HG03575 (cell line): ENCODE data around the gene SELENOO.

Experiments
- ATAC-seq: cut with Tn5 transposase; IDR thresholded peaks from one replicate; pipeline ENCODE4 v1.9.1; 2021; ENCODE audit not compliant: unreplicated experiment, insufficient number of reproducible peaks, low FRiP score; ENCODE audit errors: extremely low read depth

The SELENOO gene

DNA sequence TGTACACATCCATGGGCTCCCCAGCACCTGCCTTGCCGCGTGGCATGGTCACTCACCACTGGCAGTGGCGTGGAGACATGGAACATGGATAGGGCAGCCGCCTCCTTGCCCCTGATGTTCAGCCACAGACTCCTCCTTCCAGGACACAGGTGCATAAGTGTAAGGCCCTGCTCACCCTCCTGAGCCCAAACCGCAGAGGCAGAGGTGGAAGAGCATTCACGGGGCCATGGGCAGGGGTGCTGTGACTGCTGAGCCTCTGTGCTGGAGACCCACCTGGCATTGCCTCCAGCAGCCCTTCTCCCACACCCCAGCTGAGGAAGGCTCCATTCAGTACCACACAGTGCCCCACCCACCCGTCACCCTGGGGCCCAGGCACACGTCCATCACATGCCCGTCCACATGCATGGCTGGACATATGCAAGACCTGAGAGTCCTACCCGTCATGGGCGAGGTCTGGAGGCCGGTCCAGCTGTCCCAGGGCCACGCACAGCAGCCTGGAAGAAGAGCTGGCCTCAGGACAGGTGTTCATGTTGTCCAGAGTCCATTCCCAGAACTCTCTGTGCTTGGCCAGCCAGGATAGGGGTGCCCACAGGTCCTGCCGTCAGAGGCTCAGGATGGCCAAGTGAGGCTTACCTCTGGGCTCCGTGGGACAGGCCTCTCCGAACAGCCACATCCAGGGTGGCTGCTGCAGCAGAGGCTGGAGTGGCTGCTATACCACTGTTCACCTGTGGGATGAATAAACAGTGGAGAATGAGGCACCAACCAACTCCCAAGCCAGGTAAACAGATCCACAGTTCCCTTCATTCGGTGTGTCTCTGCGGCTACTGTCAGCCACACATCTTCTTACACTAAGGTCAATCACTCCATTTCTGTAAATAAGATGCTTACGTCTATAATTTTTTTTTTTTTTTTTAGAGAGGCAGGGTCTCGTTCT, 45.7 kb downstream of the SELENOO start:
- ATAC-seq: no peak

DNA sequence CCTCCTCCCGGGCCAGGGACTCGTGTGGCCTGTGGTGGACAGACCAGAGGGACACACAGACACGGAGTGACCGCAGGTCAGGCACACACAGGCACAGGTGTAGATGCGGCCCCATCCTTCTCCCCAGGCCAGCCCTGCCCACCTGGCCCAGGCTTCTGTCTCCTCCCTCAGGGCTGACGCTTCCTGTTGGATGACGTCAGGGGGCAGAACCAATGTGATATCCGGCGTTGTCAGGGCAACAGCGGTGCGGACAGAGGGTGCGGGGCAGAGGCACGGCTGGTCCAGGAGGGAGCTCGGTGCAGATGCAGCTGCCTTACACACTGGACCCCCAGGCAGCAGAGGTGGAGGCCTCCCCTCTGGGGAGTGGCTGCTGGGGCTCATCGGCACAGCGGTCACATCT, 46.9 kb downstream of the SELENOO start:
- ATAC-seq: no peak

DNA sequence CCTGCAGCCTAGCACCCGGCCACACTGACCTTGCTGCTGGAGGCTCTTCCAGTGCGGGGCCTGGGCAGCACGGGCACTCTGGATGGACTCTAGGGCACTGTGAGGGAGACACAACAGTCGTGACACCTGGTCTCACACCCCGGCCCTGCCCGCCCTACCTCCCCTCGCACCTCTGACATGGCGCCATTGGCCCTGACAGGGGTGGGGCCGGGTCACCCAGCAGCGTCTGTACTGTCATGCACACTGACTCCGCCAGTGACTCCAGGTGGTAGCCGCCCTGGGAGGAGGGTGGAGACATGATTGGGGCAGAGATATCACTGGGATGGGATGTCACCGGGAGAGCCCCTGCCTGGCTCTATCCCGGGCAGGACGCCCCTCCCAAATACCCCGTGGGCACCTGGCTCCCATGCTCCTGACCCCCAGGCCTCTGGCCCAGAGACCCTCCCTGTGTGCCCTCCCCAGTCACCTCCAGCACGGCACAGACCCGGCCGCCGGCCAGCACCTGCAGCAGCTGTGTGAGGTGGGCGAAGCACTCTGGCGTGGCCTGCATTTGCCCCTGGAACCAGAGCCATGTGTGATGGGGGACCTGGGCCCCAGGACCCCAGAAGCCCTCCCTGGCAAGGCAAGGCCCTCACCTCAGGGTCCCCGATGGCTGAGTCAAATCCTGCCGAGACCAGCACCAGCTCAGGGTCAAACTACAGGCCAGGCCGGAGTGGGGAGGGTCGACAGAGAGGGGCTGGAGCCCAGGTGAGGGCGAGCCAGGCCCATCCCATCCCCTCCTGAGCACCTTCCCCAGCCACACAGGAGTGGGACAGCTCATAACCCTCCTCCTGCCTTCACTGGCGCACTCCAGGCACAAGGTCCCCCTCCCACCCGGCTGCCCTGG, 47.6 kb downstream of the SELENOO start:
- no peak for ATAC-seq

DNA sequence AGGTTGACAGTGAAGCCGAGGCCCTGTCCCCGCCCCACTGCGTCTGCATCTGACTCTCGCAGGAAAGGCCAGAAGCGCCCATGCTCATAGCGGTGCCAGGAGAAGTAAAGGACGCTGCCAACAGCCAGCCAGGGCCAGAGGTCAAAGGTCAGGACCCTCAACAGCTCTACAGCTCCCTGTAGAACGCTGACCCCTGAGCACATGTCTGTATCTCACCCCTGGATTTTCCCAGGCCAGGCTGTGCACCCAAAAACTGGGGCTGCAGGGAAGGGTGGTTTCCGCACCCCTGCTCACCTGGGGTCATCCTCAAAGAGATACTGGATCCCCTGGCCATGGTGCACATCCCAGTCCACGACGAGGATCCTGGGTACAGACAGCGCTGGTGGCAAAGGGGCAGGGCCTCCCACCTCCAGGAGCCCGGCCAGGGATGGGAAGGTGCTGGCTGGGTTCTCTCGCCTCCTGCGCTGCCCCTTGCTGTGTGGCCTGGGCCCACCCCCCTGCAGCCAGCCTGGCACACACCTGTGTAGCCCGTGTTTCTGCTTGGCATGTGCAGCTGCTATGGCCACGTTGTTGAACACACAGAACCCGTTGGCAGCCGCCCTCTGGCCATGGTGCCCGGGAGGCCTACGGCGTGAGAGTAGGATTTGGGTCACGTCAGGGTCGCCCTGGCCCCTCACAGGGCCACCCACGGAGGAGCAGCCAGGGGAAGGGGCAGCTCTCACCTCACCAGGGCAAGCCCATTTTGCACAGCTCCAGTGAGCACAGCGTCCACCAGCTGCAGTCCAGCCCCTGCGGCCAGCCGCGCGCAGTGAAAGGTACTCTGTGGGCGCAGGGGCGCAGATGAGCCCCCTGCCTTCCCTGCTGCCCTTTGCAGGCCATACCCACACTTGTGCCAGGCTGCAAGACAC, 48.8 kb downstream of the SELENOO start:
- ATAC-seq: no peak

DNA sequence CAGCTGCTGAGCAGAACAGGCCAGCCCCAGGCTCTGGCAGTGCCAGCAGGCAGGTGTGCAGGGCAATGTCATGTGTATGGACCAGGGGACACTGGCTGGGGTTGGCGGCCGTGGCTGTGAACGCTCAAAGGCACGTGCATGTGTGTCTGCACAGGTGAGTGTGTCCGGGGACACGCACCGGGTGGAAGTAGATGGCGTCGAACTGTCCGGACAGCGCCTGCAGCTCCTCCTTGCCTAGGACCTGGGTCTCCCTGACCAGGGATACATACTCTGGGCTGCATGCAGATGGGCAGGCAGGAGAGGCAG, 49.4 kb downstream of the SELENOO start:
- ATAC-seq: no peak

DNA sequence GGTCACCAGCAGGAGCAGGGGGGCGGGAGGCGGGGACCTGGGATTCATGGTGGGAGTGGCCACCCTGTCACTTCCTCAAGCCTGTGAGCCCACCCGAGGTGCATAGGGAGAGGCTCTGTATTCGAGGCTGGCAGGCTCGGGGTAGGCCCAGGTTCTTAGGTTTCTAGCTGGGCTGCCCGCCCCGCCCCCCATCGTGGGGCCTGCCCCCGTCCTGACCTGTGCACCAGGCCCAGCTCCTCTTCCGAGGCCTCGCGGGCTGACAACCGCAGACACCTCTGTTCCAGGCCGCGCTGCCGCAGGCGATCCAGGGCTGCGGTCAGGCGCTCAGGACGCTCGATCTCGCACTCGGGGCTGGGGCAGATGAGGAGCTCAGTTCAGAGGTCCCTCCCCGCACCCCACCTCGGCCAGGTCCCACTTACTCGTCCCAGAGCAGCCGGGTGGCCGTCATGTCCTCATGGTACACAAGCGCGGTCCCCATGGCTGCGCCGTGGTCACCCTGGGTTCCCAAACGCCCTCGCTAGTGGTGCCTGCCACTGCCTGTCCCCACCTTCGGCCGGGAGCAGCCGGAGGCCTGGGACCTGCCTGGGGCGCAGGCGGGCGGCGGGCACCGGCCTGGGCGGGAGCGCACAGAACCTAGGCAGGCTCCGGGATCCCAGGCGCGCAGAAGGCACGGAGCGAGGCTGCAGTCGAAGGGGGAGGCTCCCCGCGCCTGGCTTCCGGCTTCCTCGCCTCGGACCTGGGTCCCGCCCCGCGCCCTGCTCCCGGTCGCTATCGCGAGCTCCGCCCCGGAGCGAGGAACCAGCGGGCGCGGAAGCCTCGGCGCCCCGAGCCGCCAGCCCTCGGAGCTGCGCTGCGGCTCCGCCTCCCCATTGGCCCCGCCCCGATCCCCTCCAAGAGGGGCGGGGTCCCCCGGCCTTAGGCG, 50.0 kb downstream of the SELENOO start, which contains the start of gene HDAC10:
TSS of gene HDAC10 (minus strand) at position 711 of the 922 bp plus-strand sequence. CDS start at position 478, 233 bp downstream.
- no peak for ATAC-seq

DNA sequence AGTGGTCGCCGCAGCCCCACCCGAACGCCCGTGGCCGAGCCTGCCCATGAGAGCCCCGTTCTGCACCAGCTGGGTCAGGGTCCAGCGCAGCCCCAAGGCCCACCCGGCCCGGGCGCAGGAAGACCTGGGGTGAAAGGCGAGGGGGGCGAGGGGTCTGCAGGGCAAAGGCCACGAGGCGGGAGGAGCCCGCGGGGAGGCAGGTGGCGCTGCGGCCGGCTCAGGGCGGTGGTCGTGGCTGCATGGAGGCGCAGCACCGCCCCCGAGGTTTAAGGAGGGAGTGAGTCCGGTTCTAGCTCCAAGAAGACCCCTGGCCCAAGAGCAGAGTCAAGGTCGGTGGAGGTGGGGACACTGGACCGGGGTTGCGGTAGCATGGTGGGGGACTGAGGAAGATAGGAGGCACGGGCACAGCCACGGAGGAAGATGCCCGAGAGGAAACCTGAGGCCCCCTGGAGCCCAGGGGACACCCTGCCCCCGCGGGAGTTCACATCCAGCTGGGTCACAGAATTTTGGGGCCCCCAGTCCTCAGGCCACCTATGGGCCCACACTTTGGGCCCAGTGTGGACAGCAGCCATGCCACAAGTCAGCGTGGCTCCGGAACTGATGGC, 50.8 kb downstream of the SELENOO start:
- no peak for ATAC-seq

DNA sequence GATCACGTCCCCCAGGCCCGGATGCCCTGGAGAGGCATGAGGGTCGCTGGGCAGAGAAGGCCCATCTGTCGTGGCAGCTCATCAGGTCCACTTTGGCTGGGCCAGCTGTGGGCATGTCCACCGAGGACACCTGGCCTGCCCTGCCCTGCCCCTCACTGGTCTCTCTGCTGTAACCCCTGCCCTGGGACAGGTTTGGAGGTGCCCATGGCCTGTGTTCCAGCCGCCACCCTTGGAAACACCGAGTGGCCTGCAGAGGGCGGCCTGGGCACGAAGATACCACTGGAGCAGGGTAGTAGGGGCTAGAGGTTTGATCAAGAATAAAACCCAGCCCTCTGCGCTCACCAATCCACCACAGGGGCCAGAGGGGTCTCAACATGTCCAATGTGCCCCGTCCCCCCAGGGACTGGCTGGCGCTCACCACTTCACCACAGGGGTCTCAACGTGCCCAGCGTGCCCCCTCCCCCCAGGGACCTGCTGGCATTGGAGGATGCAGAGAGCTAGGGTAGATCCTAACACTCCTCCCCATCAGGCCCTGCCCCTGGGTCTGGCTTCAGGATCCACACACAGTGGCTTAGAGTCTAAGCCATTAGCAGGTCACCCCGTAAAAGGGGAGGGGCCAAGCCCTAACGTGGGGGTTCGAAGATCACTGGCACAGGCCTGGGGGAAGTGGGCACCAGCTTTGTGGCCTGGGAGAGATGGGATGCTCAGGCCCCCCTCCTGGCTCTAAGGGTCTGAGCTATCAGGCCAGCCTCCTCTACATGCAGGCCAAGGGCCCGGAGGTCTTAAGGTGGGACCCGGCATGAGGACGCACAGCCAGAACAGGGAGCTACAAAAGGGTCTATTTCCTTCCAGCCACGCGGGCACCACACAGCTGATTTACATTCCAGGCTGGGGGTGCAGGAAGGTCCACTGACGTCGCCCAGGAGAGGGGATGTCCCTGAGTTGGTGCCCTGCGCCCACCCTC, 51.6 kb downstream of the SELENOO start:
- ATAC-seq: no peak

DNA sequence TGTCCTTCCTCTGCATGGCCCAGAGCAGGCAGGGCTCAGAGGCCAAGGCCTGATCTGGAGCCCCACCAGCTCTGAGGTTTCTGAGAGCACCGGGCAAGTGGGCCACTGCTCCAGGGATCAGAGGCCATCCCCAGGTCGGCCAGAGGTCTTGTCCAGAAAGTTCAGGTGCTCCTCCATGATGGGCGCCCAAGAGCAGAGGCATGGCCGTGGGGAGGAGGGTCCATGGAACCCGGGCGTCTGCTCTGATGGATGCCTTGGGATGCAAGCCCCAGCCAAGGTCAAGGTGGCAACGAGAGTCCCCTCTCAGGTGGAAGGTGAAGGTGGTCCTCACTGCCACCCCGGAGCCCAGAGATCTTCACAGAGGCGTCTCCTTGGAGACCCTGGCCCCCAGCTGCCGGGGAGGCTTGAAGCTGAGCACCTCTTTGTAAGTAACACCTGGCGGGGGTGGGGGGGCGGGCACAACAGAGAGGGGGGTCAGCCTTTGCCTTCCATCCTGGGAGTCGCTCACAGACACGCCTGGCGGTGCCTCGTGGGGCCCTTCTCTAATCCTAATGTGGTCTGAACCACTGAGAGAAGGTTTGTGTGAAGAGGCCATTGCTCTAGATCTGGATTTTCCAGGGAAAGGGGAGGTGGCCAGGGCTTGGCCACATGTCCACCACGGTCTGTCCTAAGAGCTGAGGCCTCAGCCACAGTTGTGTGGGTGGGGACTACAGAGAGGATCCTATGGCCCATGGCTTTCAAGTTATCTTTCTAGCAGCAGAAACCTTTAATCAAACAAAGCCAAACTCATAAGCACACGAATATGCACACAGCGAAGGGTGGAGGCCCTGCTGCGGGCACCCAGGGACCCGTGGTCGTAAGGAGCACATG, 52.5 kb downstream of the SELENOO start:
- no peak for ATAC-seq

DNA sequence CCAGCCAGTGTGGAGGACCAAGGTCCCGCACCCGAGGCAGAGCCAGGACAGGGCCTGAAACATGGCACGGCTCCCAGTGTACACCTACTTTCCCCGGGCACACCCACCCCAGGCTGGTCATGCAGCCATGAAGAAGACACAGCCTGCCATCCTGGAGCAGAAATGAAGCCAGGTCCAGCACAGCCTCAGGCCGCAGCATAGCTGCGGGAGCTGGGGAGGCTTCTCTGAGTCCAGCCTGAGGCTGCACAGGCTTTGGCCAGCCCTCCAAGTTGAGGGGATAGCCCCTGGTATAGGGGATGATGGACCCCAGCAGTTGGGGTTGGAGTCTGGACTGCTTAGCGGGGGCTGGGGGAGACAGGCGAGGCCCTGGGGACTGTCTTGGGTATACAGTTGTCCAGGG, 53.1 kb downstream of the SELENOO start:
- ATAC-seq: no peak

DNA sequence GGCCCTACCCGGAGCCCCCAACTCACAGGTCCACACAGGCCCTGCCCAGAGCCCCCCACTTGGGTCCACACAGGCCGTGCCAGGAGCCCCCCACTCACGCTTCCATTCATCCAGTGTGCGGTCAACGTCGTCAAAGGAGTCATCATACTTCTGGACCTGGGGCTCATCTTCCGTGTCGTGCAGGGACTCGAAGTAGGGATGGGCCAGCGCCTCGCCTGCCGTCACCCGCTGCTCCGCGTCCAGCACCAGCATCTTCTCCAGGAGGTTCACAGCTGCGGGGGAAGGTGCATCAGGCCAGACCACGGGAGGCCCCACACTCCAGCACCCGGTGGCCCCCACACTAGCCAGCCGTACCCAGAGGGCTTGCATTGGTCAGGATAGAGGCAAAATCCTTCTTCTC, 54.3 kb downstream of the SELENOO start:
- no peak for ATAC-seq

DNA sequence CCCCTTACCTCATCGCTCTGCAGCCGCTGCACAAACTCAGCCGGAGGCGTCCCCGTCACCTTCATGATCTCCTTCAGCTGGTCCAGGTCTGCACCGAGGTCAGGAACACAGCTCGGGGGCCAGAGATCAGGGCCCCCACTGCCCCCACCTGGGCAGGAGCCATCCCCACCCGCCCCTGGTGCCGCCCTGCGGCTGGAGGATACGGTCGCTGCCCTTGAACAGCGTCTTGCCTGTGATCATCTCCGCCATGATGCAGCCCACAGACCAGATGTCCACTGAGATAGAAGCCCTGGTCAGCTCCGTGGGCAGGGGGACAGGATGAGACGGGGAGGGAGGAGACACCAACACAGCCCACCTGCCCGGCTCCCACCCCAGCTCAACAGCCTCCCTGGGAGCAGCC, 54.8 kb downstream of the SELENOO start:
- no peak for ATAC-seq

DNA sequence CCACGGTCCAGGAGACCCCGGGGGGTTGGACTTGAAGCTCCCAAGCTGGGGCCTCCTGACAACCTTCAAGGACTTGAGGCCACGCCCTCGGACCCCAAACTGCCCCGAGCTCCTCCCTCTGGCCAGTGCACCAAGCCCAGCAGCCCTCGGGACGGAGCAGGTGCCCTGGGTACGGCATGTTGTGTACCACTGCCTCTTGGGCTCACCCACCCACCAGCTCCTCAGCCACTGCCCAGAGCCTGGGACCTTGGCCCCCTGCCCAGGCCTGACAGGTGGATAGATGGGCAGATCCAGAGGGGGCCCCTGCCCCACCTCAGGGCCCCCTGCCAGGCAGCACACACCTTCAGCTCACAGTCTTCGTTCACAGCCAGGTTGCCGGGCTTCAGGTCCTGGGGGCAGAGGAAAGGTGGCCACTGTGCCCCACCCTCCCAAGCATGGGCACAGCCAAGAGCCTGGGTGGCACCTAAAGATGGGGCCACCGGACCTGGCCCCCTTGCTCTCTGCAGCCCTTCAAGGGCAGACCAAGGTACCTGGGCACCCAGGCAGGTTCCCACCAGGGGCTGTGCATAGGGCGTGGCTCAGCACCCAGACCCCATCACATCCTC, 55.5 kb downstream of the SELENOO start:
- ATAC-seq: no peak

DNA sequence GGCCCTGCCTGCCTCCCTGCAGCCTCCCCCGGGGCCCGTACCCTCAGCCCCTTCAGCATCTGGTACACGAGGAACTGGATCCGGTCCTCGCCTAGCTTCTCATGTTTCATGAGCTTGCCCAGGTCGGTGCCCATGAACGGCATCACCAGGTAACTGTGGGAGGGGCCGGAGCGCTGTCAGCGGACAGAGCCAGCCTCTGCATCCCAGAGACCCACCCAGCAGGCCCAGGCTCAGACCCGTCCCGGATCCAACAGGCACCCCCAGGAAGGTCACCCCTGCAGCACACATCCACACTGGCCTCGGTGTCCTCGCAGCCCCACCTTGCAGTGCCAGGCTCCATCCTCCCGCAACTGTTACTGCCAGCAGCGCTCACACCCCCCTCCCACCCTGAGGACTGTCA, 56.2 kb downstream of the SELENOO start:
- no peak for ATAC-seq
